A549 (cell line): Measurements from ENCODE around the gene PTTG2. TPM values are rescaled to one million over a fixed set of nuclear protein-coding genes. Genes with fewer than 3 reads are reported as not detected.

Experiments
- ATAC-seq, 2 experiments: fragments of 200-7000 bp in 1 of 2; fragments of >200 bp in 1 of 2; cut with Nextera tagmentation in 1 of 2; cut with Tn5 transposase in 1 of 2; 3 replicates each; pipeline versions ENCODE4 v1.8.0 to v1.9.1; 2018 to 2020; ENCODE audit warnings: mild to moderate bottlenecking in 1 of 2, moderate library complexity in 1 of 2
- CTCF ChIA-PET: fragments of 300-600 bp; sonication (Branson Sonifier 250); formaldehyde crosslinking; extraction: SDS; loops from one replicate; lab custom pipeline; 2021; ENCODE audit warnings: antibody characterized with exemption, inconsistent platforms; lab: Yijun Ruan, JAX
- POLR2A ChIA-PET: fragments of 350-600 bp; formaldehyde crosslinking; extraction: SDS; loops from one replicate; lab custom pipeline; 2021; ENCODE audit warnings: antibody characterized with exemption, inconsistent platforms; lab: Yijun Ruan, JAX
- DNase-seq, 2 experiments: peaks; one replicate each; pipeline versions ENCODE4 v3.0.0 to v3.0.0-alpha.2; 2011 to 2016; ENCODE audit warnings: low read depth in 1 of 2, low spot score in 1 of 2
- FAIRE-seq: peaks from 2 replicates; lab custom pipeline; 2011; peaks lifted over from hg19 to GRCh38; lab: Jason Lieb, UNC
- H3K27ac ChIP-seq, 2 experiments: fragments of >200 bp; sonication (Bioruptor Twin); formaldehyde crosslinking; 3 replicates each; pipeline ENCODE4 v1.5.1; 2016 to 2017
- H3K4me1 ChIP-seq: fragments of >200 bp; sonication (Bioruptor Twin); formaldehyde crosslinking; 3 replicates; pipeline ENCODE4 v1.6.1; 2016
- H3K4me2 ChIP-seq: fragments of >200 bp; sonication (Bioruptor Twin); formaldehyde crosslinking; 3 replicates; pipeline ENCODE4 v1.6.1; 2016
- H3K4me3 ChIP-seq: fragments of >200 bp; sonication (Bioruptor Twin); formaldehyde crosslinking; 3 replicates; pipeline ENCODE4 v1.5.1; 2016
- H3K9me3 ChIP-seq: fragments of >200 bp; sonication (Bioruptor Twin); formaldehyde crosslinking; 3 replicates; pipeline ENCODE4 v1.6.1; 2016
- CBX2 ChIP-seq: fragments of 200-600 bp; sonication (generic); IDR thresholded peaks from 2 replicates; pipeline ENCODE4 v1.6.1; 2016; ENCODE audit warnings: low read depth, mild to moderate bottlenecking, borderline replicate concordance
- CHD2 ChIP-seq: fragments of 150-350 bp; IDR thresholded peaks from 2 replicates; pipeline ENCODE4 v1.6.1; 2014; ENCODE audit warnings: low read length; ENCODE audit not compliant: partially characterized antibody
- CTCF ChIP-seq: fragments of >200 bp; sonication (Bioruptor Twin); formaldehyde crosslinking; IDR thresholded peaks from 3 replicates; pipeline ENCODE4 v1.5.1; 2016
- EP300 ChIP-seq, 2 experiments: fragments of >200 bp; sonication (Bioruptor Twin); formaldehyde crosslinking; IDR thresholded peaks; 2 replicates in 1 of 2; 3 replicates in 1 of 2; pipeline ENCODE4 v1.6.1; 2016 to 2017
- ESRRA ChIP-seq: fragments of 150-350 bp; IDR thresholded peaks from 2 replicates; pipeline ENCODE4 v1.6.1; 2014; ENCODE audit warnings: mild to moderate bottlenecking, low read length, borderline replicate concordance
- FOSL2 ChIP-seq, 2 experiments: fragments of 450-650 bp in 1 of 2; fragments of >200 bp in 1 of 2; sonication (Bioruptor Twin) in 1 of 2; formaldehyde crosslinking; IDR thresholded peaks; 2 replicates each; pipeline versions ENCODE4 v1.5.0 to v1.6.1; 2016 to 2020; ENCODE audit warnings: mild to moderate bottlenecking in 1 of 2, moderate library complexity in 1 of 2
- GATA3 ChIP-seq: IDR thresholded peaks from 2 replicates; pipeline ENCODE4 v1.6.1; 2012; ENCODE audit warnings: borderline replicate concordance
- HES2 ChIP-seq: fragments of >200 bp; sonication (Bioruptor Twin); formaldehyde crosslinking; IDR thresholded peaks from 2 replicates; pipeline ENCODE4 v1.6.1; 2016
- HEYL ChIP-seq: fragments of 250-450 bp; sonication (Bioruptor Pico); IDR thresholded peaks from 2 replicates; pipeline ENCODE4 v1.8.0; 2021; ENCODE audit warnings: mild to moderate bottlenecking, moderate library complexity
- HOXA7 ChIP-seq: fragments of 250-450 bp; sonication (Bioruptor Pico); IDR thresholded peaks from 2 replicates; pipeline ENCODE4 v1.5.0; 2020; ENCODE audit warnings: mild to moderate bottlenecking, moderate library complexity
- HOXB5 ChIP-seq: fragments of 250-450 bp; sonication (Bioruptor Pico); IDR thresholded peaks from 2 replicates; pipeline ENCODE4 v1.5.0; 2020; ENCODE audit warnings: mild to moderate bottlenecking, moderate library complexity
- JUN ChIP-seq, 2 experiments: fragments of >200 bp; sonication (Bioruptor Twin); formaldehyde crosslinking; IDR thresholded peaks; 2 replicates in 1 of 2; 3 replicates in 1 of 2; pipeline ENCODE4 v1.6.1; 2016 to 2017
- KDM5A ChIP-seq: fragments of 200-600 bp; sonication (generic); IDR thresholded peaks from 2 replicates; pipeline ENCODE4 v1.6.1; 2016; ENCODE audit warnings: antibody characterized with exemption, mild to moderate bottlenecking
- MAFK ChIP-seq: fragments of 450-650 bp; IDR thresholded peaks from 2 replicates; pipeline ENCODE4 v1.6.1; 2014; ENCODE audit not compliant: partially characterized antibody
- PHF8 ChIP-seq: fragments of 200-600 bp; sonication (generic); IDR thresholded peaks from 2 replicates; pipeline ENCODE4 v1.6.1; 2016; ENCODE audit warnings: low read depth, mild to moderate bottlenecking, antibody characterized with exemption, moderate library complexity, borderline replicate concordance
- POLR2A ChIP-seq: IDR thresholded peaks from 2 replicates; pipeline ENCODE4 v1.6.1; 2012; ENCODE audit warnings: mild to moderate bottlenecking, low read length
- RARB ChIP-seq: fragments of 250-450 bp; sonication (Bioruptor Pico); IDR thresholded peaks from 2 replicates; pipeline ENCODE4 v1.8.0; 2021; ENCODE audit warnings: mild to moderate bottlenecking, moderate library complexity
- RCOR1 ChIP-seq: fragments of 150-350 bp; IDR thresholded peaks from 2 replicates; pipeline ENCODE4 v1.6.1; 2014; ENCODE audit warnings: antibody characterized with exemption, low read length, low read depth
- RNF2 ChIP-seq: fragments of 200-600 bp; sonication (generic); IDR thresholded peaks from 2 replicates; pipeline ENCODE4 v1.6.1; 2016; ENCODE audit warnings: low read depth, mild to moderate bottlenecking, antibody characterized with exemption, moderate library complexity, borderline replicate concordance
- SMC3 ChIP-seq: fragments of >200 bp; sonication (Bioruptor Twin); formaldehyde crosslinking; IDR thresholded peaks from 3 replicates; pipeline ENCODE4 v1.6.1; 2018; ENCODE audit warnings: inconsistent platforms
- TFCP2L1 ChIP-seq: fragments of 250-450 bp; sonication (Bioruptor Pico); IDR thresholded peaks from 2 replicates; pipeline ENCODE4 v1.5.0; 2021; ENCODE audit warnings: mild to moderate bottlenecking
- ZFP36 ChIP-seq: fragments of 450-650 bp; IDR thresholded peaks from 2 replicates; pipeline ENCODE4 v1.6.1; 2014; ENCODE audit warnings: borderline replicate concordance; ENCODE audit not compliant: partially characterized antibody
- ZNF302 ChIP-seq: fragments of 250-450 bp; sonication (Bioruptor Pico); IDR thresholded peaks from 2 replicates; pipeline ENCODE4 v1.9.0; 2021; ENCODE audit warnings: inconsistent platforms, mild to moderate bottlenecking, moderate library complexity
- WGBS: methylation state at CpG from one replicate; pipeline ENCODE4 v1.1.6; 2017; ENCODE audit errors: missing lambda C conversion rate; 5-methylcytosine and 5-hydroxymethylcytosine counted together
- polyA plus RNA-seq, 4 experiments: library from polyadenylated mRNA; depleted of rRNA in 3 of 4; stranded (reverse); fragments of >200 nt; fragmentation: RNase III in 1 of 4; extraction: RNeasy Plus Mini Kit Qiagen cat#74134 plus additional on column Dnase treatment in 1 of 4; gene quantifications; 2 replicates in 3 of 4; 3 replicates in 1 of 4; pipeline ENCODE4 v1.2.3, GENCODE V29; 2011 to 2017
- TF ChIP-seq, protein P1 (sequence below): IDR thresholded peaks from 2 replicates; pipeline ENCODE4 v1.6.1; 2012
- TF ChIP-seq, protein P2 (sequence below): fragments of 450-650 bp; IDR thresholded peaks from 2 replicates; pipeline ENCODE4 v1.6.1; 2014; ENCODE audit warnings: antibody characterized with exemption
- TF ChIP-seq, protein P3 (sequence below): fragments of 200-600 bp; sonication (generic); IDR thresholded peaks from 2 replicates; pipeline ENCODE4 v1.6.1; 2016; ENCODE audit warnings: antibody characterized with exemption, mild to moderate bottlenecking, moderate library complexity
- TF ChIP-seq, protein P4 (sequence below): fragments of 250-450 bp; sonication (Bioruptor Pico); IDR thresholded peaks from 2 replicates; pipeline ENCODE4 v1.5.0; 2020; ENCODE audit warnings: low read depth, mild to moderate bottlenecking, moderate library complexity
- TF ChIP-seq, protein P5 (sequence below): IDR thresholded peaks from 2 replicates; pipeline ENCODE4 v1.6.1; 2012

The PTTG2 gene
- polyA plus RNA-seq, 2 of the 4 experiments (the other 2 are of a cell fraction), result not detected

GRCh38 chr4:37976507-37976906, 16.3 kb downstream of the PTTG2 start:
- DNase-seq, result no peak
- no peak for ATAC-seq
- H3K9me3 ChIP-seq, result no peaks in the 10 kb centered on the region
- WGBS, result 62% methylated on average over 3 of the region's 3 CpGs
- no peak for FAIRE-seq
- TF ChIP-seq KDM5A (no peak), RCOR1 (no peak), PHF8 (no peak), RARB (CRISPR knock-in tag) (no peak), ZNF302 (CRISPR knock-in tag) (no peak), JUN (IDR thresholded peaks at IDR 0.05) (no peak), RNF2 (no peak), EP300 (IDR thresholded peaks at IDR 0.05) (no peak), SMC3 (no peak), CBX2 (no peak), MAFK (no peak), POLR2A (no peak), GATA3 (no peak)
- TF ChIP-seq, protein P1, sequence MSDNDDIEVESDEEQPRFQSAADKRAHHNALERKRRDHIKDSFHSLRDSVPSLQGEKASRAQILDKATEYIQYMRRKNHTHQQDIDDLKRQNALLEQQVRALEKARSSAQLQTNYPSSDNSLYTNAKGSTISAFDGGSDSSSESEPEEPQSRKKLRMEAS, result no peak
- TF ChIP-seq, protein P2, sequence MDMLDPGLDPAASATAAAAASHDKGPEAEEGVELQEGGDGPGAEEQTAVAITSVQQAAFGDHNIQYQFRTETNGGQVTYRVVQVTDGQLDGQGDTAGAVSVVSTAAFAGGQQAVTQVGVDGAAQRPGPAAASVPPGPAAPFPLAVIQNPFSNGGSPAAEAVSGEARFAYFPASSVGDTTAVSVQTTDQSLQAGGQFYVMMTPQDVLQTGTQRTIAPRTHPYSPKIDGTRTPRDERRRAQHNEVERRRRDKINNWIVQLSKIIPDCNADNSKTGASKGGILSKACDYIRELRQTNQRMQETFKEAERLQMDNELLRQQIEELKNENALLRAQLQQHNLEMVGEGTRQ, result no peak
- TF ChIP-seq, protein P3, sequence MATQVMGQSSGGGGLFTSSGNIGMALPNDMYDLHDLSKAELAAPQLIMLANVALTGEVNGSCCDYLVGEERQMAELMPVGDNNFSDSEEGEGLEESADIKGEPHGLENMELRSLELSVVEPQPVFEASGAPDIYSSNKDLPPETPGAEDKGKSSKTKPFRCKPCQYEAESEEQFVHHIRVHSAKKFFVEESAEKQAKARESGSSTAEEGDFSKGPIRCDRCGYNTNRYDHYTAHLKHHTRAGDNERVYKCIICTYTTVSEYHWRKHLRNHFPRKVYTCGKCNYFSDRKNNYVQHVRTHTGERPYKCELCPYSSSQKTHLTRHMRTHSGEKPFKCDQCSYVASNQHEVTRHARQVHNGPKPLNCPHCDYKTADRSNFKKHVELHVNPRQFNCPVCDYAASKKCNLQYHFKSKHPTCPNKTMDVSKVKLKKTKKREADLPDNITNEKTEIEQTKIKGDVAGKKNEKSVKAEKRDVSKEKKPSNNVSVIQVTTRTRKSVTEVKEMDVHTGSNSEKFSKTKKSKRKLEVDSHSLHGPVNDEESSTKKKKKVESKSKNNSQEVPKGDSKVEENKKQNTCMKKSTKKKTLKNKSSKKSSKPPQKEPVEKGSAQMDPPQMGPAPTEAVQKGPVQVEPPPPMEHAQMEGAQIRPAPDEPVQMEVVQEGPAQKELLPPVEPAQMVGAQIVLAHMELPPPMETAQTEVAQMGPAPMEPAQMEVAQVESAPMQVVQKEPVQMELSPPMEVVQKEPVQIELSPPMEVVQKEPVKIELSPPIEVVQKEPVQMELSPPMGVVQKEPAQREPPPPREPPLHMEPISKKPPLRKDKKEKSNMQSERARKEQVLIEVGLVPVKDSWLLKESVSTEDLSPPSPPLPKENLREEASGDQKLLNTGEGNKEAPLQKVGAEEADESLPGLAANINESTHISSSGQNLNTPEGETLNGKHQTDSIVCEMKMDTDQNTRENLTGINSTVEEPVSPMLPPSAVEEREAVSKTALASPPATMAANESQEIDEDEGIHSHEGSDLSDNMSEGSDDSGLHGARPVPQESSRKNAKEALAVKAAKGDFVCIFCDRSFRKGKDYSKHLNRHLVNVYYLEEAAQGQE, result no peak
- TF ChIP-seq, protein P4, sequence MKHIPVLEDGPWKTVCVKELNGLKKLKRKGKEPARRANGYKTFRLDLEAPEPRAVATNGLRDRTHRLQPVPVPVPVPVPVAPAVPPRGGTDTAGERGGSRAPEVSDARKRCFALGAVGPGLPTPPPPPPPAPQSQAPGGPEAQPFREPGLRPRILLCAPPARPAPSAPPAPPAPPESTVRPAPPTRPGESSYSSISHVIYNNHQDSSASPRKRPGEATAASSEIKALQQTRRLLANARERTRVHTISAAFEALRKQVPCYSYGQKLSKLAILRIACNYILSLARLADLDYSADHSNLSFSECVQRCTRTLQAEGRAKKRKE (CRISPR knock-in tag), result no peak
- TF ChIP-seq, protein P5, sequence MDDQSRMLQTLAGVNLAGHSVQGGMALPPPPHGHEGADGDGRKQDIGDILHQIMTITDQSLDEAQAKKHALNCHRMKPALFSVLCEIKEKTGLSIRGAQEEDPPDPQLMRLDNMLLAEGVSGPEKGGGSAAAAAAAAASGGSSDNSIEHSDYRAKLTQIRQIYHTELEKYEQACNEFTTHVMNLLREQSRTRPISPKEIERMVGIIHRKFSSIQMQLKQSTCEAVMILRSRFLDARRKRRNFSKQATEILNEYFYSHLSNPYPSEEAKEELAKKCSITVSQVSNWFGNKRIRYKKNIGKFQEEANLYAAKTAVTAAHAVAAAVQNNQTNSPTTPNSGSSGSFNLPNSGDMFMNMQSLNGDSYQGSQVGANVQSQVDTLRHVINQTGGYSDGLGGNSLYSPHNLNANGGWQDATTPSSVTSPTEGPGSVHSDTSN, result no peak
- H3K4me2 ChIP-seq, result peak overlapping the region; percentile 91
- no peaks in the 10 kb centered on the region for H3K4me1 ChIP-seq
- H3K4me3 ChIP-seq, result peak overlapping the region; percentile 74
- H3K27ac ChIP-seq, result peak overlapping the region; percentile 71 to 96
- POLR2A ChIA-PET, result no interaction called here
- CTCF ChIA-PET, result interaction anchor here (0.9 to 1.2 kb wide), 3 partner anchors 10 to 173 kb away, joined by 3 to 4 read pairs (median 3); no protein-coding TSS in a partner anchor

DNA sequence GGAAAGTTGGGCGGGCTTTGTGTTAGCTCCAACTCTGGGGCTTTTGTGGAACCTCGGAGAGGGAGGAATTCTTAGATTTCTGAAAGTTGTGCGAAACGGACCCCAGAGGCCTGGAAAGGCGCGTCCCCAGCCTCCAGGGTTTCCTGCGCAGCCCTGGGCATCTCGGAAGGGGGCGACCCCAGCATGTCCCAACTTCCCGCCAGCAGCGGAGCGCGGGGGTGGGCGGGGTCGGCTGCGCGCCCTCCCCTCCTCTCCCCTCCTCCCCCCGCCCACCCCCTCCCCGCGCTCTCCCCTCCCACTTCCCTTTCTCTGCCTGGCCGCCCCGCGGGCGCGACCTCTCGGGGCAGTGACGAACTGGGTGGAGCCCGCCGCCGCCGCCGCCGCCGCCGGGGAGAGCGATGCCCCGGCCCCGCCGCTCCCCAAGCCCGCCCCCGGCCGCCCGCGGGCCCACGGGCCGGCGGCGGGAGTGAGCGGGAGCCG, 16.8 kb downstream of the PTTG2 start:
- FAIRE-seq (no peak), ATAC-seq (peak; percentile 87 to 89), DNase-seq (peak; percentile 40 to 61)
- peak overlapping the region; percentile 74 for H3K4me3 ChIP-seq
- 19% methylated on average over 6 of the region's 50 CpGs for WGBS
- H3K9me3 ChIP-seq, result no peaks in the 10 kb centered on the region
- peak overlapping the region; percentile 91 for H3K4me2 ChIP-seq
- peak overlapping the region; percentile 71 to 96 for H3K27ac ChIP-seq
- ChIA-PET CTCF (interaction anchor here (0.9 to 1.2 kb wide), 4 partner anchors 11 to 173 kb away, joined by 3 to 4 read pairs (median 3); no protein-coding TSS in a partner anchor), POLR2A (no interaction called here)
- peaks cover 4% of the 10 kb centered on the region; the same call in 1 of the 3 replicates for H3K4me1 ChIP-seq
- TF ChIP-seq TFCP2L1 (CRISPR knock-in tag), result no peak
- TF ChIP-seq, protein P1, result no peak
- TF ChIP-seq ZFP36, result no peak
- no peak for TF ChIP-seq CBX2
- TF ChIP-seq RARB (CRISPR knock-in tag), result no peak
- no peak for TF ChIP-seq HOXA7 (CRISPR knock-in tag)
- no peak for TF ChIP-seq HES2
- no peak for TF ChIP-seq RCOR1
- no peak for TF ChIP-seq CHD2
- no peak for TF ChIP-seq FOSL2 (IDR thresholded peaks at IDR 0.05)
- no peak for TF ChIP-seq FOSL2 (CRISPR knock-in tag; IDR thresholded peaks at IDR 0.05)
- TF ChIP-seq CTCF, result no peak
- TF ChIP-seq GATA3, result no peak
- TF ChIP-seq ESRRA, result no peak
- no peak for TF ChIP-seq MAFK
- no peak for TF ChIP-seq HOXB5 (CRISPR knock-in tag)
- no peak for TF ChIP-seq HEYL
